Cerebellar cortex (tissue), 1 donor: ENCODE measurements around the gene YEATS4.
A peak's percentile ranks its signal among the peaks of the same experiment; 100 is the strongest.
"Not testable (repeated sequence)": the region's sequence is repeated elsewhere in the genome, so short reads cannot be mapped to it uniquely, and the experiment has no call there.

ENCODE experiments used
- DNase-seq: peaks from one replicate; pipeline ENCODE4 v3.0.0-alpha.2; 2015; ENCODE audit warnings: low spot score

The YEATS4 gene

GRCh38 chr12:69359531-69360347 lies at the start of gene YEATS4:
Gene YEATS4 (plus strand): TSS chr12:69359743. CDS start chr12:69359973, 230 bp downstream.
- DNase-seq: peak; percentile 92

- DNase-seq: no peak
Observed at GRCh38 chr12:69313209-69313608, 46.3 kb upstream of the YEATS4 start.

GRCh38 chr12:69316784-69317183 lies 42.8 kb upstream of the YEATS4 start:
- not testable (repeated sequence) for DNase-seq

GRCh38 chr12:69317233-69317632 lies 42.3 kb upstream of the YEATS4 start:
- not testable (repeated sequence) for DNase-seq

- no peak for DNase-seq
Observed at GRCh38 chr12:69318225-69318624, 41.3 kb upstream of the YEATS4 start.

- no peak for DNase-seq
Observed at GRCh38 chr12:69321351-69321750, 38.2 kb upstream of the YEATS4 start.

- no peak for DNase-seq
Observed at GRCh38 chr12:69324797-69325466, 34.6 kb upstream of the YEATS4 start.

GRCh38 chr12:69328426-69328825 lies 31.1 kb upstream of the YEATS4 start:
- DNase-seq: no peak

- no peak for DNase-seq
Observed at GRCh38 chr12:69329669-69330428, 29.7 kb upstream of the YEATS4 start.

- peak; percentile 34 for DNase-seq
Observed at GRCh38 chr12:69330475-69331473, 28.8 kb upstream of the YEATS4 start.

GRCh38 chr12:69331519-69331908 lies 28.0 kb upstream of the YEATS4 start:
- DNase-seq: no peak

GRCh38 chr12:69331909-69332684 lies 27.4 kb upstream of the YEATS4 start:
- no peak for DNase-seq

- no peak for DNase-seq
Observed at GRCh38 chr12:69332815-69333358, 26.7 kb upstream of the YEATS4 start.

- no peak for DNase-seq
Observed at GRCh38 chr12:69334158-69334557, 25.4 kb upstream of the YEATS4 start.

GRCh38 chr12:69337311-69338090 lies 22.0 kb upstream of the YEATS4 start:
- no peak for DNase-seq

- DNase-seq: no peak
Observed at GRCh38 chr12:69338120-69338859, 21.3 kb upstream of the YEATS4 start.

GRCh38 chr12:69338936-69339335 lies 20.6 kb upstream of the YEATS4 start:
- no peak for DNase-seq

- DNase-seq: no peak
Observed at GRCh38 chr12:69339999-69340398, 19.5 kb upstream of the YEATS4 start.

- no peak for DNase-seq
Observed at GRCh38 chr12:69341328-69341727, 18.2 kb upstream of the YEATS4 start.
